Neuron (in vitro differentiated cells): ENCODE measurements around the gene ASPDH.
A peak's percentile ranks its signal among the peaks of the same experiment; 100 is the strongest.
"Not testable (repeated sequence)": the region's sequence is repeated elsewhere in the genome, so short reads cannot be mapped to it uniquely, and the experiment has no call there.

ENCODE experiments used
- H2AFZ ChIP-seq: one replicate; pipeline ENCODE4 v1.6.1; 2013; ENCODE audit warnings: low read depth, mild to moderate bottlenecking, inconsistent platforms, low read length, moderate library complexity
- H3K27me3 ChIP-seq: one replicate; pipeline ENCODE4 v1.6.1; 2013; ENCODE audit warnings: low read length; ENCODE audit not compliant: insufficient read depth
- H3K36me3 ChIP-seq: one replicate; pipeline ENCODE4 v1.6.1; 2013; ENCODE audit warnings: low read length; ENCODE audit not compliant: insufficient read depth
- H3K4me1 ChIP-seq: one replicate; pipeline ENCODE4 v1.6.1; 2013; ENCODE audit warnings: low read length; ENCODE audit not compliant: insufficient read depth
- H3K4me3 ChIP-seq: 2 replicates; pipeline ENCODE4 v1.5.1; 2013; ENCODE audit warnings: mild to moderate bottlenecking, low read length, moderate library complexity
- H3K9me3 ChIP-seq: one replicate; pipeline ENCODE4 v1.6.1; 2013; ENCODE audit warnings: low read length

Gene ASPDH

DNA sequence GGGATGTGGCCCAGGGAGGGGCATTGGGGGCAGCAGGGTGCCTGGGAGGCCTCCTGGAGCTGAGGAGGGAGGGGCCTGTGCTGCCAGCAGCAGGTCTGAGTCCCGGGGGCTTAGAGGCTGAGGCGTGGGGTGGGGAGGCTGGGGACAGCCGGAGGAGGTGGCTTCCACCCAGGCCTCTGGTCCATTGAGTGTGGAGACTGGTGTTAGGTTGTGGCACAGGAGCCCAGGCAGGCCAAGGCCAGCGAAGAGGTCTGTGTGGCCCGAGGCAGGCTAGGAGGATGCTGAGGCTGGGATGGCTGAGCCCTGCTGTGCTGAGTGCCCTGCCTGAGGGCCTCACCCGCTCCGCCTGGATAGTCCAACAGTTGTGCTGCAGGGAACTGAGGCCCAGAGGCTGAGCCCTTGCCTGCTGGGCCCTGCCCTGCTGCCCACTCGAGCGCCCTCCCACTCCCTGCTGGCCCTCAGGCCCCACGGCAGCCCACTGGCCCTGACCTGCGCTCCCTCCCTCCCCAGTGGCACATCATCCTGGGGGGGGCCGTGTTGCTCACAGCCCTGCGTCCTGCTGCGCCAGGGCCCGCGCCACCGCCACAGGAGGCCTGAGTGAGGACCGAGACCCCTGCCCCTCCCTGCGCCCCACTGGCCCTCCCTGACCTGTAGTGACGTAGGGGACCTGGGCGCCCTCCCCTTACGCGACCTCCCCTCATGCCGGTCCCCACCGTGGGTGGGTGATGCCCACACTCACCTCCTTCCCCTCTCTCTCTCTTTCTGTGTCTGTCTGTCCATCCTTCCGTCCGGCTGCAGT lies 32.2 kb downstream of the ASPDH start:
- H3K36me3 ChIP-seq: peaks cover 12% of the 10 kb centered on the region
- H3K27me3 ChIP-seq: no peaks in the 10 kb centered on the region
- peaks cover 5% of the 10 kb centered on the region for H3K4me1 ChIP-seq
- H2AFZ ChIP-seq: no peak overlapping the region
- H3K4me3 ChIP-seq: no peak overlapping the region
- H3K9me3 ChIP-seq: peaks cover 26% of the 10 kb centered on the region

DNA sequence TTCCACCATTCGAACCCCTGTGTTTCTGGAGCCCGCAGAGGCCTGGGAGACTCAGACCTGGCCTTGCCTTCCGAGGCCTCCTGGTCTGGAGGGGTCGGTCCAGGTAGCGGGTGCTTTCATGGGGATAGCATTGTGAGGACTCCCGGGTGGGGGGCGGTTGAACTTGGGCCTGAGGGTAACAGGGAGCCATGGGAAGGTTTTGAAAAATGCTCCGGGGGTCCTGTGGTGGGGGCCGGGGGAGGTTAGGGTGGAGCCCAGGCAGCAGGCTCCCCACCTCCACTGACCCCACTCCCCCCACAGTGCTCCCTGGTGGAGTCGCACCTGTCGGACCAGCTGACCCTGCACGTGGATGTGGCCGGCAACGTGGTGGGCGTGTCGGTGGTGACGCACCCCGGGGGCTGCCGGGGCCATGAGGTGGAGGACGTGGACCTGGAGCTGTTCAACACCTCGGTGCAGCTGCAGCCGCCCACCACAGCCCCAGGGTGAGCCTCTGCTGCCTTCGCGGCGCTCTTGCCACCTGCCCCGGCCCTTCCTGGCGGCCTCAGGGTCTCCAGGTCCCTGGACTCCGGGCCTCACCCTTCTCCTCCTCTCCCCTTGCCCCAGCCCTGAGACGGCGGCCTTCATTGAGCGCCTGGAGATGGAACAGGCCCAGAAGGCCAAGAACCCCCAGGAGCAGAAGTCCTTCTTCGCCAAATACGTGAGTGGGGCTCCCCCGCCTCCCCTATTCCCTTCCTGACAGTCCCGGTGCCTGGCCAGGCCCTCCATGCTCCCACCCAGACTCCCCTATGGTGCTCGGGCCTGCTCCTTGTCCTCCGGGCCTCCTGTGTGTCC lies 33.2 kb downstream of the ASPDH start:
- H2AFZ ChIP-seq: no peak overlapping the region
- H3K9me3 ChIP-seq: peaks cover 26% of the 10 kb centered on the region
- no peak overlapping the region for H3K4me3 ChIP-seq
- H3K27me3 ChIP-seq: no peaks in the 10 kb centered on the region
- H3K36me3 ChIP-seq: peaks cover 12% of the 10 kb centered on the region
- H3K4me1 ChIP-seq: peaks cover 5% of the 10 kb centered on the region

DNA sequence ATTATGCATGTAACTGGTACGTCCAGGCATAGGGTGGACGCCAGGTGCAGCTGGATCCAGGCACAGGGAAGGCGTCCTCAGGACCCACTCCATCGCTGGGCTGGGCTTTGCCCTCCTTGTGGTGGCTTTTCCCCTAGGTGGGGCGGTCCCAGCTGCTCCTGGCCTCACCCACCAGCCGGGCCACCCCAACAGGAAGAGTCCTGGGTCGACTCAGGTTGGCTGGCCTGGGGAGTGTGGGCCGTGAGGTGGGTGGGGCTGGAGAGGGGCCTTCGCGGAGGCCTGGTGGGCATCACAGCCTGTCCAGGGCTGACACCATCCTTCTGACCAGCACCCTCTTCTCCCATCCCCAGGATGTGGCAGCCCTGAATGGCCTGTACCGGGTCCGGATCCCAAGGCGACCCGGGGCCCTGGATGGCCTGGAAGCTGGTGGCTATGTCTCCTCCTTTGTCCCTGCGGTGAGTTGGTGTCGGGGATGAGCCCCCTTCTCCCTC lies 33.9 kb downstream of the ASPDH start:
- Histone ChIP-seq H2AFZ (no peak overlapping the region), H3K4me1 (peaks cover 5% of the 10 kb centered on the region), H3K36me3 (peaks cover 12% of the 10 kb centered on the region), H3K4me3 (no peak overlapping the region), H3K27me3 (no peaks in the 10 kb centered on the region), H3K9me3 (peaks cover 25% of the 10 kb centered on the region)

DNA sequence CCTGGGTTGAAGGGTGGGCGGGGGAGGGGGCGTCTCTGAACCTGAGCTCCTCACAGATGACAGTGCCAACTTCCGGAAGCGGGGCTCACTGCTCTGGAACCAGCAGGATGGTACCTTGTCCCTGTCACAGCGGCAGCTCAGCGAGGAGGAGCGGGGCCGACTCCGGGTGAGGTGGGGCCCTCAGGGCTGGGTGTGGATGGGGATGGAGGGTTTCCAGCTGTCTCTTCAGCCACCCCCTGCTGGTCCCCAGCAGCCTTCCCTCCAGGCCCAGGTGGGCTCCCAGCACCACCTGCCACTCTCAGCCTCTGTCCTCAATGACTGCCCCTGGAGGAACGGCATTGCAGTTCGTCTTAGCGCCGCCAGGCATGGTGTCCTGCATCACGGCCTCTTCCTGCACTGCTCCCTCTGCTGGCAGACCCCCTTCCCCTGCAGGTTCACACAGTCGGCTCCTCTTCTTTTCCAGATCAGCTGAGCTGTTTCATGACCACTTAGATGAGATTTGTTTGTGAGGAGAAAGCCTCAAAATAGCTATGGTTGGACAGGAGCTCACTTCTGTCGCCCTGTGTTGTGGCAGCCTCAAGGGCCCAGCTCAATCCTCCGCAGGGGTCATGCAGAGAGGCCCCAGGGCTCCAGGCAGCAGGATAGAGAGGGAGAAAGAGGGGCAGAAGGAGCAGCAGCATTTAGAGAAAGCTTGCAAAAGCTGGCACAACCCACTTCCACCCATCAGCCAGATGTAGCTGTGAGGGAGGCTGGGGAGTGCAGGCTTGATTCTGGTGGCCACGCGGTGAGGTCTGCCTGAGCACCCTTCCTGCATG lies 34.6 kb downstream of the ASPDH start:
- peaks cover 12% of the 10 kb centered on the region for H3K36me3 ChIP-seq
- no peaks in the 10 kb centered on the region for H3K27me3 ChIP-seq
- no peak overlapping the region for H2AFZ ChIP-seq
- H3K4me1 ChIP-seq: peaks cover 5% of the 10 kb centered on the region
- H3K4me3 ChIP-seq: no peak overlapping the region
- H3K9me3 ChIP-seq: peaks cover 23% of the 10 kb centered on the region

DNA sequence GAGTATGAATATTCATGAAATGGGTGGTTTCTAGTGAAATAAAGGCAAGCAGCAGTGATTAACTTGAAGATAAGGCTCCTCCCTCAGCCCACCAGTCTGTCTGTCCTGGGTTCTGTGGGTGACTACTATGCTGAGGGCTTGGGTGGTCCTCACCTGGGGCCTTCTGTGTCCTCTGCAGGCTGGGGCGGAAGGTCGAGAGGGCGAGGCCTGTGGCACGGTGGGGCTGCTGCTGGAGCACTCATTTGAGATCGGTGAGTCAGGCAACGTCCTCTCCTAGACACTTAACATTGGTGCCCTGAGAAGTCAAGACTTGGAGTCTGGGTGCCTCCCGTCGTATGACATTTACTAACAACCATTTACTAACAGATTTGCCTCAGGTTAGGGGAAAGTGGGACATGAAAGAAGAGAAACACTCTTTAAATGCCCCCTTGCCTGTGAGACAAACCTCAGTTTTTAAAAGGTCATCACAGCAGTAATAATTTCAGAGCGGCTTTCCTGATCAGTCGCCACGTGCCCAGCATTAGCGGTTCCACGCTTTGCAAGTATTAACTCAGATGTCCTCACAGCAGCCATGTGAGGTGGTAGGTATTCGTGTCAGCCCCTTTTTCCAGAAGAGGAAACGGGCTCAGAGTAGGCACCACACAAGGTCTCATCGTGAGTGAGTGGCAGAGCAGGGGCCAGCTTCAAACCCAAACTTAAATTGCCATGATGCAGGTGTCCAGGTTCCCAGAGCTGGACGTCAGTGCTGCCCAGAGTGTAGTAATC lies 35.8 kb downstream of the ASPDH start:
- peak overlapping the region; percentile 70 for H3K4me3 ChIP-seq
- peaks cover 23% of the 10 kb centered on the region for H3K9me3 ChIP-seq
- no peaks in the 10 kb centered on the region for H3K27me3 ChIP-seq
- peaks cover 12% of the 10 kb centered on the region for H3K36me3 ChIP-seq
- H2AFZ ChIP-seq: no peak overlapping the region
- H3K4me1 ChIP-seq: peaks cover 5% of the 10 kb centered on the region

DNA sequence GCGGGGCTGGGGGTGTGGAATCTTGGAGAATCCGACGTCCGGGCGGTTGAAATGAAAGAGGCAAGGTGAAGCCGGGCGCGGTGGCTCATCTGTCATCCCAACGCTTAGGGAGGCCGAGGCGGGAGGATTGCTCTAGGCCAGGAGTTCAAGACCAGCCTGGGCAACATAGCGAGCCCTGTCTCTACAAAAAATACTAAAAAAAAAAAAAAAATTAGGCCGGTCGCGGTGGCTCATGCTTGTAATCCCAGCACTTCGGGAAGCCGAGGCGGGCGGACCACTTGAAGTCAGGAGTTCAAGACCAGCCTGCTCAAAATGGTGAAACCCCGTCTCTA lies 36.8 kb downstream of the ASPDH start:
- Histone ChIP-seq H2AFZ (peak overlapping the region; percentile 92), H3K9me3 (peaks cover 23% of the 10 kb centered on the region), H3K36me3 (peaks cover 12% of the 10 kb centered on the region), H3K4me3 (peak overlapping the region; percentile 70), H3K27me3 (no peaks in the 10 kb centered on the region), H3K4me1 (peaks cover 5% of the 10 kb centered on the region)

DNA sequence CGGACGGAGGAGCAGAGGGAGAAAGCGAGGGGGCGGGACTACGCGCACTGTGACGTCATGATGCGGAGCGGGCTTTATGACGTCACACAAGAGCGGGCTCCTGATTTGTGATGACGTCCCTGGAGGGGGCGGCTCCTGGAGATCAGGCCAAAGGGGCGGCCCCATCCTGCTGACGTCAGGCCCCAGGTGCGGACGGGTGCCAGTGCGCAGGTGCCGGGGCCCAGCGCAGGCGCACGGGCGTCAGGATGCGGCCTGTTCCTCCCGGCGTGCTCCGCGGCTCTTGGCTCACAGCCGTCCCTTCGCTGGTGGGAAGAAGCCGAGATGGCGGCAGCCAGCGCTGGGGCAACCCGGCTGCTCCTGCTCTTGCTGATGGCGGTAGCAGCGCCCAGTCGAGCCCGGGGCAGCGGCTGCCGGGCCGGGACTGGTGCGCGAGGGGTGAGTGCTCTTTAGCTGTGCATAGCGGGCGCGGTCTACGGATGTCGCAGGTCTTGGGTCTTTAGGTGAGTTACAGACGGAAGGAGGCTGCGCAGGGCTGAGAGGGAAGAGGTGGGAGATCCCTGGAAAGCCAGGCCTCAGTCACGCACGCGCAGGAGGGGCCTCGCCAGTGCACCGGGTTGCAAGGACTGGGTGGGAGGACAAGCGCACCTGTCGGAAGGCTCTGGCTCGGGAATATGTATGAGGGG lies 37.3 kb downstream of the ASPDH start, which contains the start of the genes EMC10 and GARIN5A:
Gene EMC10, plus strand, starts transcription at position 284 of the 683 bp plus-strand sequence. Its CDS starts 38 bp downstream, at position 322.
Gene GARIN5A, minus strand, starts transcription at position 625 of the 683 bp plus-strand sequence. Its CDS starts 460 bp downstream, at position 165.
- H3K4me3 ChIP-seq: peak within 1 kb of the TSS; percentile 70
- H2AFZ ChIP-seq: peak within 1 kb of the TSS; percentile 92
- H3K9me3 ChIP-seq: peaks cover 23% of the 10 kb centered on the region
- no peaks in the 10 kb centered on the region for H3K27me3 ChIP-seq
- H3K36me3 ChIP-seq: peaks cover 12% of the 10 kb centered on the region
- H3K4me1 ChIP-seq: peaks cover 5% of the 10 kb centered on the region

DNA sequence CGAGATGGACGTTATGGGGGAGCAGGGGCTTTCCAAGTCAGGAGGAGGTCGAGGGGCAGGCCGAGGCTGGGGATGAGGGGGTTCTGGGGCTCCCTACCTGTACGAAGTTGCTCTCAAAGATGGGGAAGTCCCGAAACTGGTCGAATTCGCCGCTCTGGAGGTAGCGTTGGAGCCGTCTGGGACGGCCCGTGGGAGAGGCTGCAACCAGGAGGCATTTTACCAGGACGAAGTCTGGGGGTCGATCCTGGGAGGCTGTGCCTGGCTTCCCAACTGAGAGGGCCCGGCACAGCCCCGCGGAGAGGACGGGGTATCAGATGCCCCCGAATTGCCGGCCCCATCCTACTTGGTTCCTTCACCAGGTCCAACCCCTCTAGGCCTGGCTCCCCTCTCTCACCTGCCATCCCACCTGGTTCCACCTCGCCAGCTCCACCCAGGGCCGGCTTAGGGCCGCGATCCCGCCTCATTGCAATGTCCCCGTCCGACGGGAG lies 37.9 kb downstream of the ASPDH start:
- H3K36me3 ChIP-seq: peaks cover 12% of the 10 kb centered on the region
- no peaks in the 10 kb centered on the region for H3K27me3 ChIP-seq
- no peak overlapping the region for H2AFZ ChIP-seq
- H3K4me1 ChIP-seq: peaks cover 5% of the 10 kb centered on the region
- H3K9me3 ChIP-seq: peaks cover 23% of the 10 kb centered on the region
- no peak overlapping the region for H3K4me3 ChIP-seq

DNA sequence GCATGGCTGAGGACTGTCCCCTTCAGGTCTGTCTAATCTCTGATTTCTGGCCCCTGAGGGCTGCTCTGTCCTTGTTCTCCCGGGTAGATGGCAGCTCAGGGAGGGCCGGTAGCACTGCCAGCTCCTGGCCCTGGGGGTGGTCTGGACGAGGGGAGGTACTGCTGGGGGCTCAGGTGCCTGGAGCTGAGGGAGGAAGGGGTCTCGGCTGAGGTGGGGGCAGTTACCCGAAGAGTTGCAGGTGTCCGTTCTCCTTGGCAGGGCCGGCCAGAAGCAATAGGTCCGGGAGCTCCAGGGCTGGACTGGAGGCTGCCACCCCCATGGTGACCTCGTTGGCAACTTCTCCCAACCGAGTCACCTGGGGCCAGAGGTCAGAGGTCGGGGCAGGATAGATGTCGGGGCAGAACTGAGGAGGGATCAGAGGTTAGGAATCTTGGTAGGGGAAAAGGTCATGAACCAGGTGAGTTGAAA lies 38.6 kb downstream of the ASPDH start:
- Histone ChIP-seq H3K4me3 (no peak overlapping the region), H3K27me3 (no peaks in the 10 kb centered on the region), H3K4me1 (peaks cover 5% of the 10 kb centered on the region), H2AFZ (no peak overlapping the region), H3K9me3 (peaks cover 23% of the 10 kb centered on the region), H3K36me3 (peaks cover 12% of the 10 kb centered on the region)

DNA sequence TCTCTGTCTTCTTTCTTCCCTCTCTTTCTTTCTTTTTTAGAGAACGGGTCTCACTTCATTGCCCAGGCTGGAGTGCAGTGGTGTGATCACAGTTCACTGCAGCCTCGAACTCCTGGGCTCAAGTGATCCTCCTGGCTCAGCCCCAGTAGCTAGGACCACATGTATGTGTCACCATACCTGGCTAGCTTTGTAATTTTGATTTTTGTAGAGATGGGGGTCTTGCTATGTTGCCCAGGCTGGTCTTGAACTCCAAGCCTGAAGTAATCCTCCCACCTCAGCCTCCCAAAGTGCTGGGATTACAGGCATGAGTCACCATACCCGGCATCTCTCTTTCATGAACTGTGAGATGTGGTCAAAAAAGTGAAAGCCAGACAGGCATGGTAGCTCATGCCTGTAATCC lies 40.4 kb downstream of the ASPDH start:
- H3K4me3 ChIP-seq, H3K36me3 ChIP-seq, H3K9me3 ChIP-seq, H2AFZ ChIP-seq, H3K27me3 ChIP-seq, H3K4me1 ChIP-seq: not testable (repeated sequence)

DNA sequence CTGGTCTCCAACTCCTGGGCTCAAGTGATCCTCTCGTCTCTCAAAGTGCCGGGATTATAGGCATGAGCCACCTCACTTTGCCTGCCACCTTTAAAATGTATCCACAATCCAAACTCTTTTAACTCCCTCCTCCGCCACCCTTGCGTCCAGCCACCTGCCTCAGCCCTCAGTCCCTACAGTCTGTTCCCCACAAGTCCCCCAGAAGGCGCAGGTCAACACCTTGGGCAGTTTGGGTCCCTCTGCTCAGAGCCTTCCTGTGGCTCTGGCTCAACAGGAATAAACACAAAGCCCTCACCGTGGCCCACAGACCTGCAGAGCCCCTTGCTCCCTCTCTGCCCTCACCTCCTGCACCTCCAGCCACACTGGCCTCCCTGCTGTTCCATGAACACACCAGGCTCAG lies 44.9 kb downstream of the ASPDH start:
- Histone ChIP-seq H3K36me3 (no peaks in the 10 kb centered on the region), H3K27me3 (no peaks in the 10 kb centered on the region), H3K9me3 (no peaks in the 10 kb centered on the region), H3K4me3 (no peak overlapping the region), H2AFZ (no peak overlapping the region), H3K4me1 (peaks cover 15% of the 10 kb centered on the region)
